Fibroblast of upper back skin (primary cell): Measurements from ENCODE around the gene SLCO2B1.

Experiments used
- DNase-seq: peaks from one replicate; pipeline ENCODE4 v3.0.0-alpha.2; 2013

The SLCO2B1 gene

DNA sequence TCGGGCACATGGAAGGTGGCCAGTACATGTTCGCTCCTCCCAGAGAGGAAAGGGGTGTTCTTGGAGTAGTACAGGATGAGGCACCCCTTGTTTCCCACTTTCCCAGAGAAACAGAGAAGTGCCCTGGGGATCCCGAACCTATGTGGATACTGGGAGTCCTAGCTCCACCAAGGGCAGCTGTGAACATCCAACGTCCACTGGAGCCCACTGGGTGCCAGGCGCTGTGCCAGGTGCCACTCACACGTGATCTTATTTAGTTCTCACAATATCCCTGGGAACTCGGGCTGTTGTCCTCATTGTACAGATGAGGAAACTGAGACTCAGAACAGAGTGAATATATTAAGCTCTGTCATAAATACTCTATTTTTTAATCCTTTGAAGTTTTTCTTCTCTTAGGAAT lies 12.0 kb downstream of the SLCO2B1 start:
- no peak for DNase-seq

DNA sequence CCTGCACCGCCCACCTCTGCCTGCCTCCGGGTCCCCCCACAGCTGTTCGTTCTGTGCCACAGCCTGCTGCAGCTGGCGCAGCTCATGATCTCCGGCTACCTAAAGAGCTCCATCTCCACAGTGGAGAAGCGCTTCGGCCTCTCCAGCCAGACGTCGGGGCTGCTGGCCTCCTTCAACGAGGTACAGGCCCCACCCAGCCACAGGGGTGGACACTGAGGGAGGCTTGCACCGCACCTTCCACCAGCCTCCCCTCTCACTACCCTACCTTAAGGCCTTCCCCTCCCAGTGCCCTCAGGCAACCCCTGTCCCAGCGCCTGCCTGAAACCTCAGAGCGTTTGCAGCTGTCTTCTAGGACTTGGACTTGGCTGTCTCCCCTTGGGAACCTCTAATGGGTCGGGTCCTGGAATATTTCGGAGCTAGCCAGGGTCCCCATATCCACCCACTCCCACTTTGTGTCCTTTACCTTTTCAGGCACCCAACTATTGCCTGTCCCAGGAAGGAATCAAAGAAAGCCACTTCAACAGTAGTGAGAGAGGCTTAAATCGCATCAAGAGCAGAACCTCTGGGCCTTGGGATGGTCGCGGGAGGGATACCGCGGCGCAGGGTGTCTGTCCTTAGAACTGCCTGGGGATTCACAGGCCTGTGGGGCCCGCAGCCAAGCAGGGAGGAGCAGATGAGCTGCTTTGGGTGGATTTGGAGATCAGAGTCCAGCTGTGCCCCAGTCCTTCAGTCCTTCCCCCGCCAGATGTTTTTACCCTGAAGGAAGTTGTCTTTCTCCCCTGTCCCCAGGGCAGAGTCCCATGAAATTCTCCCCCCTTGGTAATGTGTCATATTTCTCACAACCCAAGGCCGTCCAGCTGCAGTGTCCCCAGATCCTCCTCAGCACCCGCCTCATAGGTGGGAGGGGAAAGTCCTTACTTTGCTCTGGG lies 13.3 kb downstream of the SLCO2B1 start:
- no peak for DNase-seq

DNA sequence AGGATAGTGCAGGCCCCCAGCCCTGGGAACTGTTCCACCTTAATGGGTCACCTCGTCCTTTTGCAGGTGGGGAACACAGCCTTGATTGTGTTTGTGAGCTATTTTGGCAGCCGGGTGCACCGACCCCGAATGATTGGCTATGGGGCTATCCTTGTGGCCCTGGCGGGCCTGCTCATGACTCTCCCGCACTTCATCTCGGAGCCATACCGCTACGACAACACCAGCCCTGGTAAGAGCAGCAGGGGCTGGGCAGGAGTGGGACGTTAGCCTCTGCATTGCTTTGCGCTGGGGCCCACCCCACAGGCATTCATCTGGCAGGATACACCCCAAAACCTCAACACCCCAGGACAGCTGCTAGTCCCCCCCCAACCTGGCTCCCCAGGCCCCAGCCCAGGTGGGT lies 14.8 kb downstream of the SLCO2B1 start:
- no peak for DNase-seq

DNA sequence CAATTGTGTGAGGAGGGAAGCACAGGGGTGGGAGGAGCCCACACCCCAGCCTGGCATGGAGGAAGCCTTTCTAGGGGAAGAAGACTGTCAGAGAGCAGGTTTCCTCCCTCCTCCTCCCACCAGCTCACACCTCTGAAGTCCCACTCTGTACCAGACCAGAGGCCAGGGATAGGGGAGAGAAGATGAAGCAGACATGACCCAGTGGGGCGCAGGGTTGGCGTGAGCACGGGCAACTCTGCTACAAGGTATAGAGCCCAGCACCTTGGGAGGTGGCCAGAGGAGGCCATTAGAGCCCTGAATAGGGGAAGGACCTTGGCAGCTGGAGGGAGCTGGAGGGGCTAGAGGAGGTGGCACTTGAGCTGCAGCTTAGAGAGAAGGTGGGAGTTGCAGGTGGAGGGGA lies 15.9 kb downstream of the SLCO2B1 start:
- DNase-seq, result no peak

DNA sequence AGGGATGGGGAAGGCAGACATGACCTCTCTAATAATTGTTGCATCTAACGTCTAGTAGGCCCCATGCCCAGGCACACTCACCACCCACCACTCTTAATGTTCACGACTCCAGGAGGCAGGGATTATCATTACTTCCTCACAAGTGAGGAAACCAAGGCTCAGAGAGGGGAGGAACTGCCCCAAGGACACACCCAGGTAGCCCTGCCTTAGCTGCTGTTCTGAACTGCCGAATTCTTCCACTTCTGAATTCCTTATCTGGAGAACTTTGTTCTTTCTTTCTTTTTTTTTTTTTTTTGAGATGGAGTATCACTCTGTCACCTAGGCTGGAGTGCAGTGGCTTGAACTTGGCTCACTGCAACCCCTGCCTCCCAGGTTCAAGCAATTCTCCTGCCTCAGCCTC lies 16.7 kb downstream of the SLCO2B1 start:
- DNase-seq, result no peak

DNA sequence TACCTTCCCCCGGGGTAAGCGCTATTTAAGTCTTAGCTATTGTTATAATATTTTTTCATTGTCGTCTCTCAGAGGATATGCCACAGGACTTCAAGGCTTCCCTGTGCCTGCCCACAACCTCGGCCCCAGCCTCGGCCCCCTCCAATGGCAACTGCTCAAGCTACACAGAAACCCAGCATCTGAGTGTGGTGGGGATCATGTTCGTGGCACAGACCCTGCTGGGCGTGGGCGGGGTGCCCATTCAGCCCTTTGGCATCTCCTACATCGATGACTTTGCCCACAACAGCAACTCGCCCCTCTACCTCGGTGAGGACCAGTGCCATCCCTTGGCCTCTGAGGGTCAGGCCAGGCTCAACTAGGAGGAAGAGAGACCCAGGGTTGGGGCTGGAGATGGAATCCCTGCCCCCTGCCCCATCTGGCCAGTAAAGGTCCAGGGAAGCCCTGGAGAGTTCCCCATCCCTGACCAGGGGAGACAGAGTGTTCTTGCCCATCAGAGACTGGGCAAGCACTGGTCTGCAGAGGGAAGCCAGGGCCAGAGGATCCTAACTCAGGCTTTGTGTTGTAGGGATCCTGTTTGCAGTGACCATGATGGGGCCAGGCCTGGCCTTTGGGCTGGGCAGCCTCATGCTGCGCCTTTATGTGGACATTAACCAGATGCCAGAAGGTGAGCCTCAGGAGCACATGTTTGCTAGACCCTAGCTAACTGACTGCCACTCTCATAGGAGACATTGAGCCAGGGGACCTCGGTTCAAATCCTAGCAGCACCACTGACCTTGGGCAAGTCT lies 18.4 kb downstream of the SLCO2B1 start:
- DNase-seq, result no peak

DNA sequence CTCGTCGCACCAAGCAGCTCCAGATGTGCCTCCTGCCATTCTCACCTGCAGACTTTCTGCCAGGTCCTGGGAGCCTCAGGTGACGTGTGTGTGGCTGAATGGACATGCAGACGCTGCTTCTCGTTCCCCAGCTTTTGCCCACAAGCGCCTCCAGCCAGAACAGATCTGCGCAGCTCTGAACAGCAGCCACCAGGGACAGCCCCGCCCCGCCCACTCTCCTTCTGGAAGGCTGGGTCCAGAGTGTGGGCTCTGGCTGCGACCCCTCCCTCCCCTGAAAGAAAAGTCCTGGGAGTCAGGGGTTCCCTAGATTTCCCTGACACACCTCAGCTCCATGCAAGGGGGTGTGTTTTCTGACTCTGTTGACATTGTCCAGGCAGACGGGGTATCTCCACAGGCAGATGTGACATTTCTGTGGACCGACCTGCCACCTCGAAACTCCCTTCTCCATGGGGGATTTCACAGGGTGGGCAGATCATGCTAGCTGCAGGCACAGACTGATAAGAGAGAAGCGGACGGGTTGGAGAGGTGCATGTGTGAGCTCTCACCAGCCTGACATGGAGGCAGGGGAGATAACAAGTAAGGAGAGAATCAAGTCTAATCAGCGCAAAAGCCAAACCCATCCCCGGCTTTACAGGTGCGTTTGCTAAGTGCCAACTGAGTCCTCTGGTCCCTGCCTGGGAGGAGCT lies 19.8 kb downstream of the SLCO2B1 start:
- DNase-seq, result no peak

DNA sequence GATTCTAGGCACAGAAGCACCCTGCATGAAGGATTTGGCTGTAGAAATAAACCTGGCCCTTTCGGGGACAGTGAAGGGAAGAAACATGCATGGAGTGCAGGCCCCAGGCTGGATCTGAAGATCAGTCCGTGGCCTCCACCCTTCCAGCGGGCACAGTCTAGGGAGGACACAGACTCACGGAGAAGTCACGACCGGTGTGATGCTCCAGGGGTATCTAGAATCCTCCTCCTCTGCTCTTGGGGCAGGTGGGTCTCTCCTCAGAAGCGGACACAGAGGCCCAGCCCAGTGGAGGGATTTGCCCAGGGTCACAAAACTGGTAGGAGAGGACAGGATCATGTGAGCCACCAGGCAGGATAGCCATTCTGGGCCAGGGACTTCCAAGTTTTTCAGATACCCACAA lies 22.4 kb downstream of the SLCO2B1 start:
- DNase-seq, result no peak

DNA sequence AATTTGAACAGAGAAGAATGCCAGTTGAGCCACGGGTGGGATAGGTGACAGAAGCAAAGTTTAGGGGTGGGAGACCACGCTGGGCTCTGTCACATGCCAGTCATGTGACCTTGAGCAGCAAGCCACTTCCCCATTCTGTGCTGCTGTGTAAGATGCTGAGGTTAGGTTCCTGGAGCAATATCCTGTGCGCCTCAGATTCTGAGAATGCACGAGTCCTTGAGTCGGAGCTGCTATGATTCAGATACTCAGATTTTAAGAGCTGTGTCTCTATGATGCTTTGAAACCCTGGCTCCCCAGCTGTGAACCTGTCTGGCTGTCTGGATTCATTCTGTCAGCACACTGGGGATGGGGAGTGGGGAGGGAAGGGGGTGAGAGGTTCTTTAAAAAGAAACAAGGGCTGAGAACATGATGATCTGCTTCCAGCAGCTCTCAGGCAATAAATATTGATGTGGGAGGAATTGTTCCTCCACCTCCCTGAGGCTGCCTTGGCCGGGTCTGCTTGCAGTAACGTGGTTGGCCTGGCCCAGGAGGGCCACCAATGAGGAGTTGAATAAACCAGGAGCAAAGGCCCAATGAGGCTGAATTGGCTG lies 24.0 kb downstream of the SLCO2B1 start:
- DNase-seq, result peak; percentile 15

DNA sequence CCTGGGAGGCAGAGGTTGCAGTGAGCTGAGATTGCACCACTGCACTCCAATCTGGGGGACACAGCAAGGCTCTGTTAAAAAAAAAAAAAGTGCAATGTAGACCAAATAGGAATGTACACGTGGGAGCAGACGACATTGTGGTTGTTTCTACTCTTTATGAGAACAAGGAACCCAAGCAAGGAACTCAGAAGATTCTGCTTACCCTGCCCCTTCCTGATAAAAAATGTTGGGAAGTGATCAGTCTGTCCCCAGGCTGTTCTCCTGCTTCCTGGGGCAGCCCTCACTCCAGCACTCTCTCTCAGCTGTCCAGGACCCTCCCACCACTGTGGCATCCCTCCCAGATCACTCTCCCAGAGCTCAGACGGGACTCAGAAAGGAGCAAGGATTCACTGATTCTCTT lies 31.8 kb downstream of the SLCO2B1 start:
- DNase-seq, result no peak

DNA sequence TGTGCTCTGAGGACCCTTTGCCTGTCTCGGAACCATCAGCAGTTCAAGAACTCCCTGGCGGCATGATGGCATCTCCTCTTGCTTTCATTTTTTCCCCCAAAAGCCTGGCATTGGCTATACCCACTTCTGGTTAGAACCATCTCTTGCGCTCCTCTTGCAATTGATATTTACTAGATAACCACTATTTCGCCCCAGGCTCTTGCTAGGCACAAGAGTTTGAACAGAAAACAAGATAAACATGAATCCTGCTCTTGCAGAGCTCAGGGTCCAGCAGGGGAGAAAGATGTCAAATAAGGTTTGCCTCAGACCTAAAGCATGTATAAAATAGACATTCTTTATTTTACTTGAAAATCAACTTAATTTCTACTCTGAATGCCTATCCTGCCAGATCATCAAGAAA lies 33.1 kb downstream of the SLCO2B1 start:
- no peak for DNase-seq

DNA sequence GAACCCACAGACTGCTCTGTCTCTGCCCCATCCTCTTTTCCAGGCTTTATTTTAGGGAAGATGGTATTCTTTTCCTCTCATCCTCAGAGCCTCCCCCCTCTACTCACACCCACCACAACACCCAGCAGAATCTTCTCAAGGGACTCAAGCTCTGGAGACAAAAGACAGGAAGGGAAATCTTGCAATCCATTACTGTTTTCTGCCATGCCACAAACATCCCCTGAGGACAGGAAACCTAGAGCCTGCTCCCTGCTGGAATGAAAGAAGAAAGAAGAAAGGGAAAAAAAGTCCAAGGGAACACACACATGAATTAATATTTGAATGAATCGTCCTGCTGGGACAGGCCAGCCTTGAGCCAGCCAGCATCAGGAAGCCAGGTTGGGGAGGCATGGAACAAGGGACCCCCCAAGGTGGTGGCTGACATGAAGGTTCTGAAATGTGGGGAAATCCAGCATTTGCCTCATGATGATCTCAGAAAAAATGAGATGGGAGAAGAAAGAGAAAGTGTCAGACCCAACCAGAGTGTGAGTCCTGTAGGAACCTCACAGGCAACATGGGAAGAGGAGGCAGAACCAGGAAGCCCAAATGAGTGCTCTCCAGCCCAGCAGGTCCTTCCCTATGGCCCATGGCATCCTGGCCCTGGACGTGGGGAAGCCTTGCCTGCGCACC lies 34.0 kb downstream of the SLCO2B1 start:
- no peak for DNase-seq

DNA sequence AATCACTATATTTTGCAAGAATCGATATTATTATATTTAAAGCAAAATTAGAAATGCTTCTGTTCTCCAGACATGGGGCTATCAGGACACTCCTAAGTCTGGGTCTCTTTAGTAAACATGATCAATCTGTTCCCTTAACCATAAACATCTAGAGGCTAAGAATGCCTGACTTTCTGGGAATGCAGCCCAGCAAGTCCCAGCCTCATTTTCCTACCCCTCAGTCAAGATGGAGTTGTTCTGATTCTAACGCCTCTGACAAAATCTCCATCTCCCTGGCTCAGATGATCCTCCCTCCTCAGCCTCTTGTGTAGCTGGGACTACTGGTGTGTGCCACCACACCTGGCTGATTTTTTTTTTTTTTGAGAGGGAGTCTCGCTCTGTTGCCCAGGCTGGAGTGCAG lies 35.0 kb downstream of the SLCO2B1 start:
- no peak for DNase-seq

DNA sequence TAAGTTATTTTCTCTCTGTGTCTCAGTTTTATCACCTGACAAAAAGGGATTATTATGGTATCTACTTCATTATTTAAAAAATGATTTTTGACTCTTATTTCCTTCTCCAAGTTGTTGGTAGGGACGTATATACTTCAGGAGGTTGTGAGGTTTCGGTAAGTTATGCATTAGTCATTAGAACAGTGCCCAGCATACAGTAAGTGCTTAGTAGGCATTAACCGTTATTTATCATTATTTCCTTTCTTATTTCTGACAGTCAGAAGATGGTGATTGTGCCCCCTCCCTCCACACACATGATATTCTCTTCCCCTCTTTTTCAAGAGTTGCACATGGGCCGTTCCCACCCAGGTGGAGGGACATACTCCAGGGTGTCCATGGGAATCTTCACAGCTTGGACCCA lies 36.1 kb downstream of the SLCO2B1 start:
- no peak for DNase-seq

DNA sequence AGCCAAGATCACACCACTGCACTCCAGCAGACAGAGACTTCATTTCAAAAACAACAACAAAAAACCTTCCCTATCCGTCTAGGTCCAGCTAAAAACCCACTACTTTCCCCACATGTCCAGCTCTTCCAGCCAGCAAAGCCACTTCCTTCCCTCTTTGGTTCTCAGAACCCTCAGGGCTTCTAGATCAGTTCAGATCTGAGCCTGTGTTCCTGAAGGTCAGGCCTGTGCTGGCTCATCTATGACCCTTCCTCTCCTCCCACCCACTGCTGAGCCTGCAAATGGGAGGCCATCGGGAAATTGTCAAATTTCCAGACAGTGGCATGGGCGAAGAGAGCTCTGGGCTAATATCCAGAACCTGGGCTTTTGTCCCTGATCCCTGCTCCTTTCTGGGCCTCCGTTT lies 37.8 kb downstream of the SLCO2B1 start:
- no peak for DNase-seq

DNA sequence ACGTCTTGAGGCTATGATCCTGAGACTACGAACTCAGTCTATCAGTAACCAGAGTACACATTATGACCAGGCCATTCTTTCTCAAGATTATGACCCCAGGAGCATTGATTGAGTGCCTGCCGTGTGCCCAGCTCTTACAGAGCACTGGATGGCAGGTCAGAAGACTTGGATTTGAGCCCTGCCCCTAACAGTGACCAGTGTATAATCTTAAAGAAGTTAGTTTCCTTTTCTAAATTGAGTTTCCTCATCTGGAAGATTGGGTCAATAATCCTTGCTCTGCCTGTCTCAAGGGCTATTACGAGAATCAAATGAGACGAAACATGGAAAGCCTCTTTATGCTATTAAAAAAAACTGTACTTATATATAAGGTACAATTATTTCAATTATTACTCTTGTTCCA lies 38.2 kb downstream of the SLCO2B1 start:
- no peak for DNase-seq

DNA sequence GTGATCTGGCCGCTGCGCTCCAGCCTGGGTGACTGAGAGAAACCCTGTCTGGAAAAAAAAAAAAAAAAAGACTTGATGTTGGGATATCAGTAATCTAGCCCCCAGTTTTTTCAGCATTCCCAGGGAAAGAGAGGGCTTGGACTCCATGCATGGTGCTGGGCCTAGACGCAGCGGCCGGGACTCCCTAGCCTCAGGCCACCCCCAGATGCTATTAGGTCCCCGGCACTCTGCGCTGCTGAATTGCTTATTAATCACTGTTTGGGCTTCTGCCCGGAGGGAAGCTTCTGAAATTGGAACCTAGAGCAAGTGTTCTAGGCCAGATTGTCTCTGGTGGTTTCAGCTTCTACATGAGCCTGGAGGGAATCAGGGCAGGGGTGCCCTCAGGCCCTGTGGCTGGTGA lies 39.0 kb downstream of the SLCO2B1 start:
- no peak for DNase-seq

DNA sequence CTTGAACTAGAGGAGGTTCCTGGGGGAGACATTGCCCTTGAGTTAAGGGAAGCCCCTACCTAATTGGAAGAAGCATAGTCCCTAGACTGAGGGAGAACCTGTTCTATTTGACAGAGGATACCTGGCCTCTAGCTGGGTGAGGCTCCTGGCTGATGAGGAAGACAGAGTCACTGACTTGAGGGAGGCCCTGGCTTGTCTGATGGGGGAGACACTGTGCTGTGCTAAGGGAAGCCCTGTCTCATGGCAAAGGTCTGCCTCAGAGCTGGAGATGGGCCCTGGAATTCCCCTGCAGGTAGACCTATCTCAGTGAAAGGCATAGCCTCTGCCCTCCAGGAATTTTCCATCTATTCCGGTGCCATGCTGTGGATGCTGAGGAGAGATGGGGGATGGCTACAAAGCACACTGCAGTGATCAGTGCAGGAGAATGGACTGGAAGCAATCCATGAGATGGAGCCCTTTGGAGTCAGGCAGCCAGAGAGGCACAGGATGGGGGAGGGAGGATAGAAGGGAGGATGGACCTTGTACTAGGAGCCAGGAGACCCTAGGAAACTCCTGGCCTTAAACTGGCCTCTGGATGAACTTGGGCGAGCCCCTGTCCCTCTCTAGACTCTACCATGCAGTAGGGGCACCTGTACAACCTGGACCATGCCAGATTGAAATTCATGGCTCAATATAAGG lies 39.9 kb downstream of the SLCO2B1 start:
- no peak for DNase-seq

DNA sequence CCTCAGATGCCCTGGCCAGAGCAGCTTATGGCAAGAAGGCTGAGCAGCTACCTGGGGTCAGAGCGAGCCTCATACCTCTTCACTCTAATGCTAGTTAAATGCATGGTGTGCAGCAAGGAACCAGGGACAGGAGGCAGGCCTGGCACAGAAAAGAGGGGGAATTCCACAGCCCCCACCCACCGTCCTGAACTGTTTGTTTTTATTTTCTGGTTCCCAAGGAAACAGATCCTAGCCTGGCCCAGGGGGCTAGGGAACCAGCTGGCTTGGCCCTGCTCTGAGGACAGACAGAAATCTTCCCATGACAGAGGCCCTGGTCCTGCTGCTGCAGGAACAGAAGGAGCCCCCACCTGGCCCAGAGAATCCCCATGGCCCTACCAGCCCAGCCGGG lies 40.4 kb downstream of the SLCO2B1 start:
- DNase-seq, result no peak

DNA sequence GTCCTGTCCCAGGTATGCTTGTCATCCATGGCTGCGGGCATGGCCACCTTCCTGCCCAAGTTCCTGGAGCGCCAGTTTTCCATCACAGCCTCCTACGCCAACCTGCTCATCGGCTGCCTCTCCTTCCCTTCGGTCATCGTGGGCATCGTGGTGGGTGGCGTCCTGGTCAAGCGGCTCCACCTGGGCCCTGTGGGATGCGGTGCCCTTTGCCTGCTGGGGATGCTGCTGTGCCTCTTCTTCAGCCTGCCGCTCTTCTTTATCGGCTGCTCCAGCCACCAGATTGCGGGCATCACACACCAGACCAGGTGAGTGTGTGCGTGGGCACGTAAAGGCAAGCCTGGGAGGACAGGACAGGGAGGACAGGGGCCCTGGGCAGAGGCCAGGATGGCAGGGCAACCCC lies 42.4 kb downstream of the SLCO2B1 start:
- no peak for DNase-seq

DNA sequence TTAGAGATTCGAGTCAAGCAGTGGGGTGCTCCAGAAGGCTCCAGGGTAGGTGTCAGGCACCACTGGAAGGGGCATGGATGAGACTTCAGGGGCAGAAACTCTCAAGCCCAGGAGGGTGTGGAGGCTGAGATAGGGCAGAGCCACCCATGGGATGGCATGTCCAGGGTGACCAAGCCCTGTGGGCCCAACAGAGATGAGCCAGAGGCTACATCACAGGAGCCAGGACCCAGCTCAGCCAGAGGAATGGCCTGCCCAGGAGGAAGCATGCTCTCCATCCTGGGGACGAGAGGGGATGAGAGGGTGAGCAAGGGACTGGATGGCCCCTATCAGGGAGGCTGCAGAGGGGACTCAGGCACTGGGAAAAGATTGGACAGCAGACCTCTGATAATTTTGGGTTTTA lies 42.8 kb downstream of the SLCO2B1 start:
- DNase-seq, result no peak

DNA sequence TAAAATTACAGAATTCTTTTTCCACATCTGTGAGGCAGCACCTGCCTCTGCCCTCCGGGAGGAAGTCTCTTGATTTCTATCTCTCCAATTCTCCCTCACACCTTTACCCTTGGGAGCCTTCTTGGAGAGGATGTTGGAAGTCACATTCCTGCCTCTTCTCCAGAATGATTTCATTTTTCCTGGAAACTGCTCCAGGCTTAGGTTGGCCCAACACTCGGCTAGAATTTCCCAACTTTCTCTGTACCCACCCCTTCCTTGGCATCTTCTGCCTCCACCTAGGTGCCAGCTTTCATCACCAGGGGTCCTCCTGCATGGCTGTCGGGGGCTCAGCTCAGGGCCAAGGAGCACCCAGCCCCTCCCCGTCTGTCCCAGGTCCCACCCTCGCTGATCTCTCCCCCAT lies 43.2 kb downstream of the SLCO2B1 start:
- no peak for DNase-seq
